Right lobe of liver (tissue), 4 donors: Measurements from ENCODE around the gene MYH10.

Source experiments
- POLR2A ChIP-seq: fragments of 450-650 bp; IDR thresholded peaks from one replicate; pipeline ENCODE4 v1.6.1; 2017; ENCODE audit warnings: antibody characterized with exemption, mild to moderate bottlenecking
- TF ChIP-seq, protein P1 (sequence below), 4 donors: fragments of 200-600 bp in 3 of 4; fragments of 450-650 bp in 1 of 4; IDR thresholded peaks; one replicate each; pipeline versions ENCODE4 v1.5.1 to v1.8.0; 2016 to 2022; ENCODE audit warnings: antibody characterized with exemption in 4 of 4, mild to moderate bottlenecking in 2 of 4
- donor health status: DM: no; HTN: no; CAD: no.
- donor health status: DM: no; HTN: no; CAD: no.
- donor health status: DM: no; HTN: yes; CAD: no.

DNA sequence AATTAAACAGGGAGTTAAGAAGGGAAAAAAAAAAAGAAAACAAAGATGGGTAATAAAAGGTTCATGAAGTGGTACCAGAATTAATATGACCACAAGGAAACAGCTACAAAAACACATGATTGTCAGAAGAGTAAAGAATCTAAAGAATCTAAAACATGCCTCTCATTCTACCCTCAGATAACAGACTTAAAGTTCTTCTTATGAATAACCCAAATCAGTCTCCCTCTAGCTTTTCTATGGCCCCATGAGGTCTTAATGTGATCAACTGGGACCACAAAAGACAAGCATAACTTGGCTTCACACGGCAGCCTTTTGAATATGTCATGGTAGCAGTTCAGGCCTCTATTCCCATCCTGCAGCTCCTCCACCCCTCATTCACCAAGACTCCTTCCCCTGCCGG, 6.9 kb downstream of the MYH10 start:
- TF ChIP-seq, protein P1, sequence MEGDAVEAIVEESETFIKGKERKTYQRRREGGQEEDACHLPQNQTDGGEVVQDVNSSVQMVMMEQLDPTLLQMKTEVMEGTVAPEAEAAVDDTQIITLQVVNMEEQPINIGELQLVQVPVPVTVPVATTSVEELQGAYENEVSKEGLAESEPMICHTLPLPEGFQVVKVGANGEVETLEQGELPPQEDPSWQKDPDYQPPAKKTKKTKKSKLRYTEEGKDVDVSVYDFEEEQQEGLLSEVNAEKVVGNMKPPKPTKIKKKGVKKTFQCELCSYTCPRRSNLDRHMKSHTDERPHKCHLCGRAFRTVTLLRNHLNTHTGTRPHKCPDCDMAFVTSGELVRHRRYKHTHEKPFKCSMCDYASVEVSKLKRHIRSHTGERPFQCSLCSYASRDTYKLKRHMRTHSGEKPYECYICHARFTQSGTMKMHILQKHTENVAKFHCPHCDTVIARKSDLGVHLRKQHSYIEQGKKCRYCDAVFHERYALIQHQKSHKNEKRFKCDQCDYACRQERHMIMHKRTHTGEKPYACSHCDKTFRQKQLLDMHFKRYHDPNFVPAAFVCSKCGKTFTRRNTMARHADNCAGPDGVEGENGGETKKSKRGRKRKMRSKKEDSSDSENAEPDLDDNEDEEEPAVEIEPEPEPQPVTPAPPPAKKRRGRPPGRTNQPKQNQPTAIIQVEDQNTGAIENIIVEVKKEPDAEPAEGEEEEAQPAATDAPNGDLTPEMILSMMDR (IDR thresholded peaks at IDR 0.05) = no peak
- no peak for TF ChIP-seq POLR2A
